Posterior vena cava (tissue), 2 donors: Measurements from ENCODE around the gene MARCHF11. TPM values are rescaled to one million over a fixed set of nuclear protein-coding genes. Genes with fewer than 3 reads are reported as not detected.

Experiments
- DNase-seq: peaks from one replicate; pipeline ENCODE4 v3.0.0-alpha.2; 2020; ENCODE audit warnings: low spot score
- intact Hi-C, 2 donors: fragments of 100-400 bp; cut with DNase I; formaldehyde crosslinking; loops; one replicate each; pipeline versions ENCODE4 v1.14.1 to v1.14.2; 2022 to 2023
- total RNA-seq, 2 donors: library from RNA; stranded (reverse); fragmentation: NEBNext Ultra II Directional; extraction: Animal tissue kit (Norgen Biotek cat#: 25700); gene quantifications; one replicate each; pipeline ENCODE4 v1.2.1, GENCODE V29; 2021
- donor health status: DM: yes; HTN: yes; CAD: no.
- donor health status: DM: yes; HTN: yes; CAD: no.

The MARCHF11 gene
- total RNA-seq, 2 donors from 2014 or later = not detected

DNA sequence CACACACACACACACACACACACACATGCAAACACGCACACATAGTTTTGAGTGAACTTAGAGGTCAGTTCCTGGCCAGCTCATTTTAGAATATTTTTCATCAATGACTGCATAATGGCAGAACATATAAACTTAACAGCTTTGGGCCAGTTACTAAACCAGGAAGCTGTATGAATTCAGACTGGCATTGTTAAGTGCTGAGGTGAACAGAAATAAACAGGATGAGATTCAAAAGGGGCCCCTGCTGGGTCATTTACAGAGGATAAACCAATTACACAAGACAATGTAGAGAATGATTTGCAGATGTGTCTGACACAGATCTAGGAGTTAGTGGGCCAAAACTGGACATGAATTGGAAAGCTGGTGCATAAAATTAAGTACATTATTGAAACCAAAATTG, 44.6 kb downstream of the MARCHF11 start:
- intact Hi-C loops = no loop called here

DNA sequence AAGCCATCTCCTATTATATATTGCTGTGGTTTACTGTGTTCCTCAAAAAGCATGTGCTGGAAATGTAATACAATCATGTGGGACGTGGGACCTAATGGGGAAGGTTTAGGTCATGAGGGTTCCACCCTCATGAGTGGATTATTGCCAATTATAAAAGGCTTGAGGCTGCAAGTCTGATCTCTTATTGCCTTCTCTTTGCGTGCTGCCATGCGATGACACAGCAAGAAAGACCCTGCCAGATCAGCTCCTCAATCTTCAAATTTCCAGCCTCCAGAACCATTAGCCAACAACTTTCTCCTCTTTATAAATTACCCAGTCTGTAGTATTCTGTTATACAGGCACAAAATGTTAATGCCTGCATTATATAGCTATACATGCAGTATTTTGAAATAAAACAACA, 45.4 kb downstream of the MARCHF11 start:
- intact Hi-C loops = no loop called here
- DNase-seq = no peak

More for the DNA sequence above, 44.6 kb downstream of the MARCHF11 start:
- DNase-seq = no peak

DNA sequence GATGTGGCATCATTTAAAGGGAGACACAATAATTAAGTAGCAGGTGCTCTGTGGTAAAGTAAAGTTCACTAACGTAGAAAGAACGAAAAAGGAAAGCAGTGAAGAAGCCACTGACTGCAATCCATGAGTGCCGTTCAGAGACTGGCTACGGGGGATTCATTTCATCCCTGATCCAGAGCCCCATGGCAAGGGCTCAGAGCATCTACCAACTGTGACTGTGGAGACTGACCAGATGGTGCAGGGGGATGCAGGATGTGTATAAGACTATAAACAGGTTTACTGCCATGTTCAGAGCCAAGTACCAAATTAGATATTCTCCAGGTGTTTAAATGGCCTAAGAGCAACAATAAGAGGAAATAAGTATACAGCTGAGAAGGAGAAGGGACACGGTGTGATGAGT, 47.7 kb downstream of the MARCHF11 start:
- no peak for DNase-seq
- intact Hi-C loops = no loop called here

GRCh38 chr5:16128944-16129343, 50.6 kb downstream of the MARCHF11 start:
- no peak for DNase-seq
- intact Hi-C loops = no loop called here

- intact Hi-C loops = no loop called here
- DNase-seq = no peak
Observed at GRCh38 chr5:16127865-16128544, 51.6 kb downstream of the MARCHF11 start.

GRCh38 chr5:16120579-16120978, 59.0 kb downstream of the MARCHF11 start:
- no peak for DNase-seq
- intact Hi-C loops = no loop called here

GRCh38 chr5:16119790-16120189, 59.8 kb downstream of the MARCHF11 start:
- DNase-seq = no peak
- intact Hi-C loops = no loop called here

DNA sequence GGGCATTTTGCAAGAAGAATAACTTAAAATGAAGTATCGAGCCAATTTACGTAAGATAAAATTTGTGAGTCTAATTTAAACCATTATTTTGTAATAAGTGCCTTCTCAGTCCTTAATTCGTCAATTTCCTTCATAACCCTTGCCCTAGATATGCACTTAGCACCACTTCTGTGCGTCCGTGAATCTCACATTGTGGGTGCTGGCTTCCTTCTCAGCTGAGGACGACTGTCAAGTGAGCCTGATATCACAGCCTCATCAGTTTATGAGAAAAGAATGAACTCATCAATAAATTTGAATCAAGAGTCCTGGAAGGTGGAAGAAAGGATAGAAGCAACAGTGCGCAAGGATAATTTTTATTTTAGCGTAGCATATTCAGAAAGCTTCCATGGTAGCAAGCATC, 64.5 kb downstream of the MARCHF11 start:
- intact Hi-C loops = no loop called here
- no peak for DNase-seq

DNA sequence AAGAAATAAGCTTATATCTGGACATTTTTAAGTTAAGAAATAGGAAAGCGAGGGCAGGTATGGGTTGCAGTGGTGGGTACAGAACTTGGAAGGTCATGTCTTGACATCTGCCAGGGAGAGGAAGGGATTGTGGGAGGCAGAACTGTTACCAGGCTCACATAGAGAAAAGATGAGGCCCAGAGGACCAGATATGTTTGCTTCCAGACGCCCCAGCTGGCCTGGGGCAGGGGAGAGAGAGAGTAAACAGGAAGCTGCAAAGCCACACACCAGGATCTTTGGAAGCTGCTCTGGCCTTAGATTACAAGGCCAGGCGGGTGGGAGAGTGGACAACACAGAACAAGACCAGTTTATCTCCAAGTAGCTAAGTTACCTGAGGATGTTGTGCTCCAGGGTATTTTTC, 71.2 kb downstream of the MARCHF11 start:
- intact Hi-C loops = no loop called here
- no peak for DNase-seq

- intact Hi-C loops = loop anchor here in 1 of 2 donors (1.0 kb wide), 1 partner anchor 36 kb away; no protein-coding TSS in a partner anchor
- no peak for DNase-seq
Observed at GRCh38 chr5:16104961-16105360, 74.6 kb downstream of the MARCHF11 start.

DNA sequence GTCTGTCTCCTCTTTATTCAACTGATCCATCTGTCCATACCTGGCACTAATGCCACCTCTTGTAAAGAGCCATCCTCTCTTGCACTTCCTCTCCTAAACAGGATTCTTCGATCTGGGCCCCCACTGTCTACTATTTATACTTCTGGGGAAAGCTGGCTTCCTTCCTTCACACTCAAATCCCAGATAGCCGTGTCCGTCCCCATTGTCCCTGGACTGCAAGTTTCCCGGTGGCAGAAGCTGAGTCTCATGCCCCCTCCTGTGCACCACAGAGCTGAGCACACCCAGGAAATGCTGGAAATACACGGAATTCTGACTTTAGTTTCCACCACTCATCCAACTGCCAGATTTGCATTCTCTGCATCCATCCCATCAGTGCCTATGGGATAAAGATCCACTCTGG, 84.0 kb downstream of the MARCHF11 start:
- intact Hi-C loops = no loop called here
- DNase-seq = no peak

DNA sequence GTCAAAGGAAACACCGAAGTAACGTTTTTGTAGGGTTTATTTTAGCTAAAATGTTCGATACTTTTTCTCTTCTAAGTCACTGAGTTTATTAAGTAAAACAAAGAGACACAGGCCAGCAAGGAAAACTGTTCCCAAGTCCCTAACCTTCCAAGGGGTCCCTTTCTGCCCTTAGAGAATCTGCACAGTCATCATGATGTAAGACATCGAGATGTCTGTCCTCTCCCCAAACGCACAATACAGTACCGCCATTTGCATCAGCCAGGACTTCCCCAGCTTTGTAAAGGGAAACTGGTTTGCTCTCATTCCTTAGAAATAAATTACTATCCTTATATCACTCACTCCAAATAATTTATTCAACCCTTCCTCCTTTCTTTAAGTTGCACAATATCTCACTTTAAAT, 89.3 kb downstream of the MARCHF11 start:
- no peak for DNase-seq
- intact Hi-C loops = no loop called here

DNA sequence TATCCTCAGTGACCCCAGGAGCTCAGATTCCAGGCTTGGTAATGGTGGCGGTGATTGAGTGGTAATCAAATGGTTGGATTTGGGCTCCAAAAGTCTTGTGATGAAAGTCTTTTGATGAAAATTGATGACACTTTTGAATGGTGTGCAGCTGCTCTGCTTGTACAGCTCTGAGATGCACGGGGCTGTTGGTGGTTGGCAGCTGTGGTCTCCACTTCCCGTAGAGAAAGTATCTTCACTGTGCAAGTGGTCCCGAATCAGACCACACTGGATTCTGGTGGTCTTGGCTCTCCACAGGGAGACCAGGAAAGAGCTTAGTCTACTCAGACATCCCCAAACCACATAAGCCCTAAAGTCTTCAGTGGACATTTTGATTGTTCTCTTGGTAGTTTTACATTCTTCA, 96.6 kb downstream of the MARCHF11 start:
- intact Hi-C loops = loop anchor here in 1 of 2 donors (1.0 kb wide), 1 partner anchor 11 kb away; no protein-coding TSS in a partner anchor
- no peak for DNase-seq

- DNase-seq = no peak
- intact Hi-C loops = loop anchor here in 1 of 2 donors (1.0 kb wide), 1 partner anchor 10 kb away; no protein-coding TSS in a partner anchor
Observed at GRCh38 chr5:16082053-16082452, 97.5 kb downstream of the MARCHF11 start.

- intact Hi-C loops = no loop called here
- no peak for DNase-seq
Observed at GRCh38 chr5:16081376-16081955, 98.1 kb downstream of the MARCHF11 start.

DNA sequence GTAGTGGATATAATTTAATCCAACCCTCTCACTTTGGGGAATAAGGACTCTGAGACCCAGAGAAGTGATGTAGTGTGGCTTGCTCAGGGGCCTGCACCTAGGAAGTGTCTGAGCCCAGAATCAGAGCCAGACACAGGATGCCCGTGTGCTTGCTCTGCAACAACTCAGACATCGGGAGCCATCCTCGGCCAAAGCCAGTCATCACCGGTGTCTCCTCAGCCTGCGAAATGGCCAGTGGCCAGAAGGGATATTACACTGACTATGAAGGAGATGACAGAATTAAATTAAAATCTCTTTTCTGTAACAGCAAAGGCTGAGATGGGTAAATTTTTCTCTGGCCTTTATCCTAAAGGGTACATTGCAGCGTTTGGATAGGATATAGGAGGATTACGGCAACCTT, 102.9 kb downstream of the MARCHF11 start:
- no peak for DNase-seq
- intact Hi-C loops = no loop called here

DNA sequence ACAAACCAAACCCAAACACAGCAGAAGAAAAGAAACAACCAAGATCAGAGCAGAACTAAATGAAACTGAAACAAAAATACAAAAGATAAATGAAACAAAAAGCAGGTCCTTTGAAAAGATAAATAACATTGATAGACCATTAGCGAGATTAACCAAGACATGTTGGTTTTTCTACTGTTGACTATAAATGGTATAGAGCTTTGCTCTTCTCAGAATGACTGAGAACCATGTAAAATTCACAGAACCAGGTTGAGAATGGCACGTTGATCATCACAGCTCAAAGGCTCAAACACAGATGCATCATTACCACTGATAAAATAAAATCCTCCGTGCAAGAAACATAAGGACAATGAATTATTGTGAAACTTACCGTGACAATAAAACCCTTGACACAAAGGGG, 105.2 kb downstream of the MARCHF11 start:
- no peak for DNase-seq
- intact Hi-C loops = no loop called here

GRCh38 chr5:16072616-16073015, 107.0 kb downstream of the MARCHF11 start:
- intact Hi-C loops = loop anchor here in 1 of 2 donors (1.0 kb wide), 1 partner anchor 10 kb away; no protein-coding TSS in a partner anchor

DNA sequence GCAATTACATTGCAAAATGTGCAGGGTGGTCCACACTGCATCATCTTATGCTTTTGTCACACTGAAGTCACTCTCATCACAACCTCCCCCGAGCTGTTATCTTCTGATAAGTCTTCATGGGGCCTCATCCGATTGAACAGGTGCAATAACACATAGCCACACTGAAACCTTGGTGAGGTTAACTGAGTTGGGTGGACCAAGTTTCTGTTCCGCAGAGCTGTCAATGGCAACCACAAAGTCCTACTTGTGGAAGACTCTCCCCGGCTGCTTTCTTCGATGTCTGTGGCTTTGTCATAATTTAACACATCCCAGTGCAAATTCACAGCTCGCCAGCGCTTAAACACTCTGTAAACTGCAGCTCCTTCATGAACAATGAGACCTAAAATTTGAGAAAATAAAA, 112.2 kb downstream of the MARCHF11 start:
- intact Hi-C loops = no loop called here

More at GRCh38 chr5:16072616-16073015, 107.0 kb downstream of the MARCHF11 start:
- DNase-seq = no peak

DNA sequence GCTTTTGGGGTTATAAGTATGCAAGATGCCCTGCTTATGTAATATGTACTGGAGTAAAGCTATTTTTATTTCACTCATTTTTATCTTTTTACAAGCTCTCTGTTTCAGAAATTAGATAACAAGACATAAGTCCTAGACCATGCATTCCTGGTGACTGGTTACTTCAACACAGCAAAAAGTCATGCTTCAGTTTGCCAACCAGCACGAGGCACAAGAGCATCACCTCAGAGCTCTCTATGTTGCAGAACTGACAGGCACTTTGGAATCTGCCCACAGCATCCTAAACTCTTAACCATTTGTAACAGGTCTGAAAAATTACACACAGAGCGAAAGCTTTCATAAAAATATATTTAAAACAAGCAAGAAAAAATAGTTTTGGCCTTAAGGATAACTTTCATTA, 112.8 kb downstream of the MARCHF11 start:
- intact Hi-C loops = no loop called here
- no peak for DNase-seq

More for the DNA sequence above, 112.2 kb downstream of the MARCHF11 start:
- no peak for DNase-seq

GRCh38 chr5:16066320-16066719, 113.3 kb downstream of the MARCHF11 start:
- intact Hi-C loops = no loop called here
- no peak for DNase-seq
